Measurements from ENCODE around the gene HOXD8. TPM values are rescaled to one million over a fixed set of nuclear protein-coding genes. Genes with fewer than 3 reads are reported as not detected.

The HOXD8 gene
- polyA plus RNA-seq, 1 of the 3 experiments (the other 2 are of a cell fraction), result 6.4 TPM

GRCh38 chr2:176085861-176086771, 43.4 kb upstream of the HOXD8 start:
- H3K9ac ChIP-seq, result no peak overlapping the region
- TF ChIP-seq RAD21 (IDR thresholded peaks at IDR 0.05; ENCODE audit: low read length) (peak; percentile 85), NFIC (IDR thresholded peaks at IDR 0.05; ENCODE audit: borderline replicate concordance) (no peak), NRF1 (IDR thresholded peaks at IDR 0.05; ENCODE audit: low read depth, low read length) (no peak), ZBTB33 (IDR thresholded peaks at IDR 0.05; ENCODE audit: borderline replicate concordance, low read depth) (no peak), FOSL2 (IDR thresholded peaks at IDR 0.05; ENCODE audit: borderline replicate concordance, low read depth) (no peak), SMC3 (IDR thresholded peaks at IDR 0.05; ENCODE audit: low read depth, low read length) (peak; percentile 57), IRF3 (IDR thresholded peaks at IDR 0.05; ENCODE audit: low read depth, low read length) (no peak), CTCF (IDR thresholded peaks at IDR 0.05) (peak; percentile 69), GABPA (IDR thresholded peaks at IDR 0.05; ENCODE audit: low read depth) (no peak), FOXJ3 (CRISPR knock-in tag; IDR thresholded peaks at IDR 0.05) (no peak), YY1 (IDR thresholded peaks at IDR 0.05; ENCODE audit: low read depth) (no peak), SIN3A (IDR thresholded peaks at IDR 0.05; ENCODE audit: borderline replicate concordance, low read depth, low read length) (no peak)
- H3F3A ChIP-seq (replicated peaks; ENCODE audit: insufficient read depth), result no peaks in the 10 kb centered on the region
- H3K9me3 ChIP-seq, result no peaks in the 10 kb centered on the region
- no peaks in the 10 kb centered on the region for H3K79me2 ChIP-seq (ENCODE audit: insufficient read depth)
- DNase-seq, result peak; percentile 78
- H2AFZ ChIP-seq (ENCODE audit: low read depth), result no peak overlapping the region
- peak overlapping the region; percentile 24 to 44; a peak in 2 of 4 replicates for H3K4me3 ChIP-seq (ENCODE audit: low read depth in 2 of 2, low read length in 1 of 2)
- peaks cover 15% of the 10 kb centered on the region; the same call in 1 of the 2 replicates for H4K20me1 ChIP-seq (ENCODE audit: insufficient read depth)
- H3K27ac ChIP-seq (ENCODE audit: low read depth in 2 of 2, low read length in 1 of 2), result no peak overlapping the region
- H3K4me1 ChIP-seq (ENCODE audit: control insufficient read depth in 1 of 2, insufficient read depth in 2 of 2, low read depth in 1 of 2, low read length in 1 of 2), result peaks cover 0 to 30% of the 10 kb centered on the region in 2 experiments; a peak in 1 of 4 replicates
- peak overlapping the region; percentile 57; the same call in 1 of the 2 replicates for H3K4me2 ChIP-seq
- H3K36me3 ChIP-seq (replicated peaks in 1 of 2; ENCODE audit: control insufficient read depth in 1 of 2, insufficient read depth in 2 of 2, low read length in 1 of 2), result no peaks in the 10 kb centered on the region
- no peaks in the 10 kb centered on the region for H3K9me2 ChIP-seq
- CTCF ChIA-PET, result interaction anchor here (0.6 to 13.5 kb wide), 50 partner anchors 9 to 1389 kb away, joined by 3 to 264 read pairs (median 4); partner anchors contain the start of genes HOXD10, HOXD11 and HOXD13
- H3K27me3 ChIP-seq (ENCODE audit: insufficient read depth), result peaks cover 99% of the 10 kb centered on the region
- 3% methylated on average over 34 of the region's 46 CpGs for WGBS (ENCODE audit: low lambda C conversion rate)
- POLR2A ChIA-PET, result no interaction called here

All from SK-N-SH (cell line).